Esophagus muscularis mucosa (tissue), 4 donors: ENCODE measurements around the gene CD244. TPM values are rescaled to one million over a fixed set of nuclear protein-coding genes. Genes with fewer than 3 reads are reported as not detected.

Source experiments
- DNase-seq: peaks from one replicate; pipeline ENCODE4 v3.0.0-alpha.2; 2017; ENCODE audit errors: extremely low spot score
- H3K27ac ChIP-seq, 4 donors: fragments of 200-600 bp; sonication (generic); replicated peaks in 1 of 4; 1 replicate in 3 of 4; 2 replicates in 1 of 4; pipeline ENCODE4 v1.5.1; 2016 to 2019; ENCODE audit warnings: mild to moderate bottlenecking in 1 of 4
- H3K27me3 ChIP-seq, 4 donors: fragments of 200-600 bp; sonication (generic); one replicate each; pipeline versions ENCODE4 v1.5.1 to v1.6.0; 2016 to 2019
- H3K36me3 ChIP-seq, 4 donors: fragments of 200-600 bp; sonication (generic); one replicate each; pipeline ENCODE4 v1.5.1; 2016 to 2019
- H3K4me1 ChIP-seq, 4 donors: fragments of 200-600 bp; sonication (generic); one replicate each; pipeline ENCODE4 v1.5.1; 2016 to 2019
- H3K4me3 ChIP-seq, 4 donors: fragments of 200-600 bp; sonication (generic); 1 replicate in 2 of 4; 2 replicates in 2 of 4; pipeline ENCODE4 v1.5.1; 2016 to 2019; ENCODE audit warnings: mild to moderate bottlenecking in 4 of 4, moderate library complexity in 1 of 4
- H3K9me3 ChIP-seq, 4 donors: fragments of 200-600 bp; sonication (generic); 1 replicate in 3 of 4; 2 replicates in 1 of 4; pipeline ENCODE4 v1.5.1; 2016 to 2019
- CTCF ChIP-seq, 3 experiments: fragments of 200-600 bp in 2 of 3; fragments of 450-650 bp in 1 of 3; sonication (generic) in 2 of 3; IDR thresholded peaks; one replicate each; pipeline ENCODE4 v1.5.1; 2017 to 2019; ENCODE audit warnings: antibody characterized with exemption in 3 of 3, mild to moderate bottlenecking in 2 of 3, moderate library complexity in 1 of 3
- EP300 ChIP-seq: sonication (generic); formaldehyde crosslinking; IDR thresholded peaks from one replicate; pipeline ENCODE4 v1.6.1; 2017; ENCODE audit warnings: antibody characterized with exemption
- POLR2A ChIP-seq: fragments of 450-650 bp; IDR thresholded peaks from one replicate; pipeline ENCODE4 v1.6.1; 2017; ENCODE audit warnings: antibody characterized with exemption, moderate library complexity, mild to moderate bottlenecking, low read depth
- POLR2AphosphoS5 ChIP-seq, 2 donors: sonication (generic); formaldehyde crosslinking; IDR thresholded peaks; one replicate each; pipeline ENCODE4 v1.6.1; 2017; ENCODE audit warnings: antibody characterized with exemption in 2 of 2
- WGBS: methylation state at CpG from one replicate; pipeline ENCODE4 v1.1.5; 2018; 5-methylcytosine and 5-hydroxymethylcytosine counted together
- intact Hi-C: fragments of 100-400 bp; cut with DNase I; formaldehyde crosslinking; loops from one replicate; pipeline ENCODE4 v1.15.1; 2023
- total RNA-seq, 4 donors: library from RNA; depleted of rRNA; stranded (reverse); fragments of >200 nt; gene quantifications; one replicate each; pipeline versions ENCODE4 v1.1.0 to v1.2.1, GENCODE V29; 2016

The CD244 gene
- under 1 TPM in 3 of 4 donors, not detected in 1; 0.13 to 0.83 (median 0.34) TPM for total RNA-seq

GRCh38 chr1:160862203-160863060, at the start of gene CD244:
CD244 (minus strand) TSS chr1:160862887; CDS start chr1:160862677, 210 bp downstream.
- H3K36me3 ChIP-seq, result no peaks in the 10 kb centered on the region
- no peak within 1 kb of the TSS for H3K27ac ChIP-seq
- peak; percentile 87 for DNase-seq
- H3K9me3 ChIP-seq, result no peaks in the 10 kb centered on the region
- H3K27me3 ChIP-seq, result peaks cover 0 to 25% (median 0%) of the 10 kb centered on the region in 4 donors
- no peaks in the 10 kb centered on the region for H3K4me1 ChIP-seq
- intact Hi-C loops, result no loop called here
- TF ChIP-seq POLR2AphosphoS5 (IDR thresholded peaks at IDR 0.05), result no peak
- no peak for TF ChIP-seq POLR2A
- TF ChIP-seq EP300, result no peak
- no peak for TF ChIP-seq CTCF (IDR thresholded peaks at IDR 0.05)
- WGBS, result 45% methylated on average over 7 of the region's 12 CpGs
- H3K4me3 ChIP-seq, result no peak within 1 kb of the TSS

- peaks cover 0 to 4% (median 0%) of the 10 kb centered on the region in 4 donors for H3K27me3 ChIP-seq
- peaks cover 0 to under 1% (median 0%) of the 10 kb centered on the region in 4 donors for H3K4me1 ChIP-seq
- H3K4me3 ChIP-seq, result no peak overlapping the region
- 34% methylated on average over 2 of the region's 2 CpGs for WGBS
- H3K36me3 ChIP-seq, result no peaks in the 10 kb centered on the region
- no peak for DNase-seq
- H3K27ac ChIP-seq, result no peak overlapping the region
- intact Hi-C loops, result no loop called here
- TF ChIP-seq CTCF (IDR thresholded peaks at IDR 0.05), result no peak
- no peak for TF ChIP-seq EP300
- no peak for TF ChIP-seq POLR2AphosphoS5 (IDR thresholded peaks at IDR 0.05)
- no peak for TF ChIP-seq POLR2A
- H3K9me3 ChIP-seq, result no peaks in the 10 kb centered on the region
Measured at GRCh38 chr1:160911925-160912324, 49.2 kb upstream of the CD244 start.

- no peak for DNase-seq
- no peaks in the 10 kb centered on the region for H3K9me3 ChIP-seq
- H3K4me1 ChIP-seq, result peaks cover 0 to 3% (median 0%) of the 10 kb centered on the region in 4 donors
- TF ChIP-seq EP300 (no peak), POLR2AphosphoS5 (IDR thresholded peaks at IDR 0.05) (no peak), CTCF (IDR thresholded peaks at IDR 0.05) (no peak), POLR2A (no peak)
- H3K36me3 ChIP-seq, result no peaks in the 10 kb centered on the region
- intact Hi-C loops, result no loop called here
- H3K4me3 ChIP-seq, result no peak overlapping the region
- H3K27me3 ChIP-seq, result peaks cover 0 to 4% (median 0%) of the 10 kb centered on the region in 4 donors
- 39% methylated on average over 7 of the region's 7 CpGs for WGBS
- H3K27ac ChIP-seq, result no peak overlapping the region
Measured at GRCh38 chr1:160911441-160911840, 48.8 kb upstream of the CD244 start.

- 88% methylated on average over 6 of the region's 6 CpGs for WGBS
- H3K27me3 ChIP-seq, result no peaks in the 10 kb centered on the region
- peaks cover 0 to 10% (median 0%) of the 10 kb centered on the region in 4 donors for H3K4me1 ChIP-seq
- no peaks in the 10 kb centered on the region for H3K36me3 ChIP-seq
- no peak for TF ChIP-seq CTCF (IDR thresholded peaks at IDR 0.05)
- no peak for TF ChIP-seq POLR2AphosphoS5 (IDR thresholded peaks at IDR 0.05)
- no peak for TF ChIP-seq EP300
- no peak for TF ChIP-seq POLR2A
- no peak overlapping the region for H3K4me3 ChIP-seq
- no peaks in the 10 kb centered on the region for H3K9me3 ChIP-seq
- intact Hi-C loops, result no loop called here
- H3K27ac ChIP-seq, result no peak overlapping the region
- no peak for DNase-seq
Measured at GRCh38 chr1:160910170-160910750, 47.6 kb upstream of the CD244 start.
